HuH-7 (cell line): Measurements from ENCODE around the gene CELA3B.
A peak's percentile ranks its signal among the peaks of the same experiment; 100 is the strongest.
"Not testable (repeated sequence)": the region's sequence is repeated elsewhere in the genome, so short reads cannot be mapped to it uniquely, and the experiment has no call there.

Source experiments
- DNase-seq: peaks from one replicate; pipeline ENCODE4 v3.0.0; 2011; ENCODE audit warnings: low spot score

The CELA3B gene

GRCh38 chr1:21944733-21945073 is 32.1 kb upstream of the CELA3B start:
- no peak for DNase-seq

- no peak for DNase-seq
Observed at GRCh38 chr1:21946836-21947587, 29.8 kb upstream of the CELA3B start.

GRCh38 chr1:21950734-21951133 is 26.1 kb upstream of the CELA3B start:
- no peak for DNase-seq

GRCh38 chr1:21951226-21951870 is 25.5 kb upstream of the CELA3B start:
- DNase-seq = no peak

GRCh38 chr1:21952786-21953520 is 23.9 kb upstream of the CELA3B start:
- no peak for DNase-seq

- no peak for DNase-seq
Observed at GRCh38 chr1:21955058-21955457, 21.8 kb upstream of the CELA3B start.

- no peak for DNase-seq
Observed at GRCh38 chr1:21955501-21956281, 21.1 kb upstream of the CELA3B start.

- DNase-seq = no peak
Observed at GRCh38 chr1:21956720-21957552, 19.9 kb upstream of the CELA3B start.

GRCh38 chr1:21961337-21961736 is 15.5 kb upstream of the CELA3B start:
- DNase-seq = no peak

GRCh38 chr1:21961799-21962198 is 15.0 kb upstream of the CELA3B start:
- no peak for DNase-seq

- peak; percentile 83 for DNase-seq
Observed at GRCh38 chr1:21963477-21964217, 13.2 kb upstream of the CELA3B start.

GRCh38 chr1:21966247-21967000 is 10.4 kb upstream of the CELA3B start:
- no peak for DNase-seq

GRCh38 chr1:21967216-21967615 is 9.6 kb upstream of the CELA3B start:
- DNase-seq = not testable (repeated sequence)

- DNase-seq = not testable (repeated sequence)
Observed at GRCh38 chr1:21969066-21969465, 7.8 kb upstream of the CELA3B start.

- DNase-seq = not testable (repeated sequence)
Observed at GRCh38 chr1:21970523-21970922, 6.3 kb upstream of the CELA3B start.

- not testable (repeated sequence) for DNase-seq
Observed at GRCh38 chr1:21972973-21973441, 3.8 kb upstream of the CELA3B start.

- DNase-seq = not testable (repeated sequence)
Observed at GRCh38 chr1:21973948-21974347, 2.9 kb upstream of the CELA3B start.

GRCh38 chr1:21974699-21975098 is 2.1 kb upstream of the CELA3B start:
- not testable (repeated sequence) for DNase-seq

- not testable (repeated sequence) for DNase-seq
Observed at GRCh38 chr1:21975296-21975695, 1.5 kb upstream of the CELA3B start.

GRCh38 chr1:21978209-21978608 is 1.4 kb downstream of the CELA3B start:
- DNase-seq = not testable (repeated sequence)
